Measurements from ENCODE around the gene CFAP92.

Gene CFAP92

GRCh38 chr3:128996726-128997125 is 2.9 kb upstream of the CFAP92 start:
- DNase-seq (ENCODE audit: low read depth): no peak
- no peak overlapping the region for H3K4me3 ChIP-seq (ENCODE audit: low read depth, low read length)
- TF ChIP-seq CTCF (IDR thresholded peaks at IDR 0.05; ENCODE audit: insufficient read depth, low read depth, low read length, missing control alignments): no peak

- TF ChIP-seq CTCF (IDR thresholded peaks at IDR 0.05; ENCODE audit: insufficient read depth, low read depth, low read length, missing control alignments): no peak
- no peak for DNase-seq (ENCODE audit: low read depth)
- no peak overlapping the region for H3K4me3 ChIP-seq (ENCODE audit: low read depth, low read length)
These were observed 2.3 kb upstream of the CFAP92 start for GRCh38 chr3:128996200-128996599.

GRCh38 chr3:128995737-128996136 is 1.9 kb upstream of the CFAP92 start:
- no peak overlapping the region for H3K4me3 ChIP-seq (ENCODE audit: low read depth, low read length)
- no peak for TF ChIP-seq CTCF (IDR thresholded peaks at IDR 0.05; ENCODE audit: insufficient read depth, low read depth, low read length, missing control alignments)
- no peak for DNase-seq (ENCODE audit: low read depth)

GRCh38 chr3:128994581-128995546 is 988 bp upstream of the CFAP92 start:
- TF ChIP-seq CTCF (IDR thresholded peaks at IDR 0.05; ENCODE audit: insufficient read depth, low read depth, low read length, missing control alignments): no peak
- DNase-seq (ENCODE audit: low read depth): no peak
- H3K4me3 ChIP-seq (ENCODE audit: low read depth, low read length): 0 out of 2 replicates have a peak overlapping the region, but pooled peaks have one; percentile 17

- DNase-seq (ENCODE audit: low read depth): no peak
- H3K4me3 ChIP-seq (ENCODE audit: low read depth, low read length): peak overlapping the region; percentile 17
- no peak for TF ChIP-seq CTCF (IDR thresholded peaks at IDR 0.05; ENCODE audit: insufficient read depth, low read depth, low read length, missing control alignments)
These were observed 267 bp upstream of the CFAP92 start for GRCh38 chr3:128994173-128994512.

- DNase-seq (ENCODE audit: low read depth): no peak
- TF ChIP-seq CTCF (IDR thresholded peaks at IDR 0.05; ENCODE audit: insufficient read depth, low read depth, low read length, missing control alignments): no peak
- H3K4me3 ChIP-seq (ENCODE audit: low read depth, low read length): no peak overlapping the region
These were observed 883 bp downstream of the CFAP92 start for GRCh38 chr3:128992926-128993460.
